Measurements from ENCODE around the gene DEPP1. TPM values are rescaled to one million over a fixed set of nuclear protein-coding genes. Genes with fewer than 3 reads are reported as not detected.

DEPP1 gene
- total and polyA plus RNA-seq, 7 donors, result 16.0 to 294 (median 53.7) TPM

- Histone ChIP-seq H3K27ac (no peak overlapping the region), H3K4me1 (peaks cover 0 to 8% (median 8%) of the 10 kb centered on the region in 4 donors), H3K9me3 (no peaks in the 10 kb centered on the region), H3K4me3 (no peak overlapping the region), H3K27me3 (no peaks in the 10 kb centered on the region), H3K36me3 (no peaks in the 10 kb centered on the region)
- no peak for TF ChIP-seq POLR2A (IDR thresholded peaks at IDR 0.05)
- no peak for TF ChIP-seq POLR2AphosphoS5 (IDR thresholded peaks at IDR 0.05)
- no peak for TF ChIP-seq EP300 (IDR thresholded peaks at IDR 0.05)
- TF ChIP-seq, protein P1, sequence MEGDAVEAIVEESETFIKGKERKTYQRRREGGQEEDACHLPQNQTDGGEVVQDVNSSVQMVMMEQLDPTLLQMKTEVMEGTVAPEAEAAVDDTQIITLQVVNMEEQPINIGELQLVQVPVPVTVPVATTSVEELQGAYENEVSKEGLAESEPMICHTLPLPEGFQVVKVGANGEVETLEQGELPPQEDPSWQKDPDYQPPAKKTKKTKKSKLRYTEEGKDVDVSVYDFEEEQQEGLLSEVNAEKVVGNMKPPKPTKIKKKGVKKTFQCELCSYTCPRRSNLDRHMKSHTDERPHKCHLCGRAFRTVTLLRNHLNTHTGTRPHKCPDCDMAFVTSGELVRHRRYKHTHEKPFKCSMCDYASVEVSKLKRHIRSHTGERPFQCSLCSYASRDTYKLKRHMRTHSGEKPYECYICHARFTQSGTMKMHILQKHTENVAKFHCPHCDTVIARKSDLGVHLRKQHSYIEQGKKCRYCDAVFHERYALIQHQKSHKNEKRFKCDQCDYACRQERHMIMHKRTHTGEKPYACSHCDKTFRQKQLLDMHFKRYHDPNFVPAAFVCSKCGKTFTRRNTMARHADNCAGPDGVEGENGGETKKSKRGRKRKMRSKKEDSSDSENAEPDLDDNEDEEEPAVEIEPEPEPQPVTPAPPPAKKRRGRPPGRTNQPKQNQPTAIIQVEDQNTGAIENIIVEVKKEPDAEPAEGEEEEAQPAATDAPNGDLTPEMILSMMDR (IDR thresholded peaks at IDR 0.05), result no peak
- intact Hi-C loops (cut with DNase I), result no loop called here
- DNase-seq, result peak; percentile 48
- 71 to 85% methylated on average over 6 of the region's 6 CpGs for WGBS, 2 donors
Measured at GRCh38 chr10:44947371-44948152, 31.0 kb downstream of the DEPP1 start.

DNA sequence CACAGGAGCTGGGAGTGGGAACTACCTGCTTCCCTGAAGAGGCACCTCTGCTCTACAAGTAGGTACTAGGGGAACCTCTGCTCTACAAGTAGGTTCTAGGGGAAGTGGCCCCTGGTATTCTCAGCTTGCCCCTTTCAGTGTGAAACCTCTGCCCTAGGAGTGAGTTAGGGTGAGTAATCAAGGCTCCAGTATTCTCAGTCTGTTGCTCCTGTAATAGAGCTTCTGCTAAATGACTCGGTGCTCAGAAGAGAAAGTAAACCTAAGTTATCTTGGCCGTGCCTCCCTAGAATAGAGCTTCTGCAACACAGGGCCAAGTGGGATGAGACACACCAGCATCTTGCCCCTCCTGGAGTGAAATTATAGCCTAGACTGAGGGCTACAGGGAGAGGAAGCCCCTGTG is 32.4 kb downstream of the DEPP1 start:
- DNase-seq, result no peak
- no peaks in the 10 kb centered on the region for H3K9me3 ChIP-seq
- 60 to 67% methylated on average over 2 of the region's 2 CpGs for WGBS, 2 donors
- H3K36me3 ChIP-seq, result no peaks in the 10 kb centered on the region
- H3K4me3 ChIP-seq, result no peak overlapping the region
- peaks cover 0 to 8% (median 8%) of the 10 kb centered on the region in 4 donors for H3K4me1 ChIP-seq
- H3K27me3 ChIP-seq, result no peaks in the 10 kb centered on the region
- H3K27ac ChIP-seq, result peak overlapping the region in 1 of 4 donors; percentile 8
- TF ChIP-seq POLR2A (IDR thresholded peaks at IDR 0.05), result no peak
- intact Hi-C loops (cut with DNase I), result no loop called here

DNA sequence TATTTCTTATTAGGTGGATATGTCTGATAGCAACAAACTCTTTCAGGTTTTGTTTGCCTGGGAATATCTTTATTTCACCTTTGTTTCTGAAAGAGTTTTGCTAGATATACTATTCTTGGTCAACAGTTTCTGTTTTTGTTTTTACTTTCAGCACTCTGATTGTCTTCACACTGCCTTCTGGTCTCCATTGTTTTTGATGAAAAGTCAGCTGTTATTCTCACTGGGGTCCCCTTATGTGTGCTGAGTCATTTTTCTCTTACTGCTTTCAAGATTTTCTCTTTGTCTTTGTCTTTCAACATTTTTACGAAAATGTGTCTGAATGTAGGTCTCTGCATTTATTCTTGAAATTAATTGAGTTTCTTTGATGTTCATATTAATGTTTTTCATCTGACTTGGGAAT is 34.3 kb downstream of the DEPP1 start:
- intact Hi-C loops (cut with DNase I), result no loop called here
- no peaks in the 10 kb centered on the region for H3K27me3 ChIP-seq
- 56 to 95% methylated on average over 1 of the region's 1 CpG for WGBS, 2 donors

GRCh38 chr10:44939691-44940401 is 38.8 kb downstream of the DEPP1 start:
- no peaks in the 10 kb centered on the region for H3K9me3 ChIP-seq
- H3K27me3 ChIP-seq, result no peaks in the 10 kb centered on the region
- peaks cover 0 to 21% (median 14%) of the 10 kb centered on the region in 4 donors for H3K4me1 ChIP-seq
- peak; percentile 13 for DNase-seq
- TF ChIP-seq, protein P1 (IDR thresholded peaks at IDR 0.05), result no peak
- intact Hi-C loops (cut with DNase I), result no loop called here
- H3K27ac ChIP-seq, result no peak overlapping the region
- no peak overlapping the region for H3K4me3 ChIP-seq
- H3K36me3 ChIP-seq, result no peaks in the 10 kb centered on the region
- WGBS, 2 donors, result 76 to 89% methylated on average over 7 of the region's 7 CpGs

More for the DNA sequence above, 34.3 kb downstream of the DEPP1 start:
- H3K9me3 ChIP-seq, result no peaks in the 10 kb centered on the region
- no peak overlapping the region for H3K27ac ChIP-seq
- no peak overlapping the region for H3K4me3 ChIP-seq
- TF ChIP-seq, protein P1 (IDR thresholded peaks at IDR 0.05), result no peak
- TF ChIP-seq EP300 (IDR thresholded peaks at IDR 0.05) (no peak), POLR2A (IDR thresholded peaks at IDR 0.05) (no peak), POLR2AphosphoS5 (IDR thresholded peaks at IDR 0.05) (no peak)
- H3K4me1 ChIP-seq, result no peaks in the 10 kb centered on the region
- DNase-seq, result no peak
- no peaks in the 10 kb centered on the region for H3K36me3 ChIP-seq

- H3K27me3 ChIP-seq, result no peaks in the 10 kb centered on the region
- no peak for TF ChIP-seq EP300 (IDR thresholded peaks at IDR 0.05)
- TF ChIP-seq POLR2A (IDR thresholded peaks at IDR 0.05), result no peak
- TF ChIP-seq POLR2AphosphoS5 (IDR thresholded peaks at IDR 0.05), result no peak
- TF ChIP-seq, protein P1 (IDR thresholded peaks at IDR 0.05), result no peak
- no peak overlapping the region for H3K4me3 ChIP-seq
- peaks cover 0 to 28% (median 18%) of the 10 kb centered on the region in 4 donors for H3K4me1 ChIP-seq
- DNase-seq, result no peak
- WGBS, 2 donors, result 89 to 92% methylated on average over 7 of the region's 7 CpGs
- no peak overlapping the region for H3K27ac ChIP-seq
- no peaks in the 10 kb centered on the region for H3K36me3 ChIP-seq
- no peaks in the 10 kb centered on the region for H3K9me3 ChIP-seq
- intact Hi-C loops (cut with DNase I), result no loop called here
Measured at GRCh38 chr10:44938956-44939355, 39.7 kb downstream of the DEPP1 start.
